K562 (cell line): Measurements from ENCODE around the gene HYAL1. TPM values are rescaled to one million over a fixed set of nuclear protein-coding genes. Genes with fewer than 3 reads are reported as not detected.
A peak's percentile ranks its signal among the peaks of the same experiment; 100 is the strongest.

Experiments
- ARID1B ChIP-seq: fragments of 450-650 bp; IDR thresholded peaks from 2 replicates; pipeline ENCODE4 v1.6.1; 2016; ENCODE audit warnings: antibody characterized with exemption, mild to moderate bottlenecking, inconsistent platforms
- ARID3A ChIP-seq: IDR thresholded peaks from 2 replicates; pipeline ENCODE4 v1.6.1; 2012; ENCODE audit warnings: low read depth, low read length, improper control_type of control experiment, borderline replicate concordance
- ASH1L ChIP-seq: fragments of 450-650 bp; IDR thresholded peaks from 2 replicates; pipeline ENCODE4 v1.6.1; 2018; ENCODE audit warnings: borderline replicate concordance, mild to moderate bottlenecking, low read depth; ENCODE audit not compliant: partially characterized antibody
- ETS2 ChIP-seq: IDR thresholded peaks from 2 replicates; pipeline ENCODE4 v1.6.1; 2016; ENCODE audit warnings: borderline replicate concordance, missing genetic modification characterization, mild to moderate bottlenecking, moderate library complexity, missing compliant biosample characterization; ENCODE audit not compliant: poor library complexity, severe bottlenecking
- KLF16 ChIP-seq: IDR thresholded peaks from 2 replicates; pipeline ENCODE4 v1.6.1; 2016; ENCODE audit warnings: antibody characterized with exemption
- MXI1 ChIP-seq: IDR thresholded peaks from 2 replicates; pipeline ENCODE4 v1.6.1; 2011; ENCODE audit warnings: low read depth, mild to moderate bottlenecking, improper control_type of control experiment, low read length
- POLR3A ChIP-seq: IDR thresholded peaks from 2 replicates; pipeline ENCODE4 v1.6.1; 2011; ENCODE audit warnings: borderline replicate concordance, mild to moderate bottlenecking, moderate library complexity; ENCODE audit not compliant: insufficient read length, insufficient read depth; ENCODE audit errors: extremely low read depth
- PURB ChIP-seq: sonication (generic); formaldehyde crosslinking; IDR thresholded peaks from 2 replicates; pipeline ENCODE4 v1.9.0; 2021; ENCODE audit warnings: low read depth, mild to moderate bottlenecking, missing genetic modification reagents
- SMAD1 ChIP-seq: fragments of 150-350 bp; IDR thresholded peaks from 2 replicates; pipeline ENCODE4 v1.6.1; 2014; ENCODE audit warnings: low read length, low read depth; ENCODE audit not compliant: partially characterized antibody
- TBP ChIP-seq: optimal IDR thresholded peaks from 2 replicates; pipeline ENCODE3; 2011; ENCODE audit warnings: low read depth, low read length, improper control_type of control experiment
- TCF3 ChIP-seq: sonication (generic); formaldehyde crosslinking; IDR thresholded peaks from 2 replicates; pipeline ENCODE4 v1.4.0; 2020; ENCODE audit warnings: mild to moderate bottlenecking, missing genetic modification reagents
- TCFL5 ChIP-seq: fragments of 250-450 bp; sonication (Bioruptor Pico); conservative IDR thresholded peaks from 2 replicates; pipeline ENCODE4 v1.6.1; 2021; ENCODE audit warnings: mild to moderate bottlenecking, moderate library complexity, matching md5 sums
- USF2 ChIP-seq: sonication (generic); formaldehyde crosslinking; IDR thresholded peaks from 2 replicates; pipeline ENCODE4 v1.5.0; 2020; ENCODE audit warnings: missing genetic modification reagents
- ZFP1 ChIP-seq: fragments of 450-650 bp; formaldehyde crosslinking; IDR thresholded peaks from 2 replicates; pipeline ENCODE4 v1.4.0; 2020; ENCODE audit warnings: mild to moderate bottlenecking, mixed read lengths
- ZNF23 ChIP-seq: fragments of 250-450 bp; sonication (Bioruptor Pico); IDR thresholded peaks from 2 replicates; pipeline ENCODE4 v1.4.0; 2020; ENCODE audit warnings: mild to moderate bottlenecking
- ZNF263 ChIP-seq: sonication (generic); formaldehyde crosslinking; IDR thresholded peaks from 2 replicates; pipeline ENCODE4 v1.8.0; 2022; ENCODE audit warnings: mild to moderate bottlenecking, missing genetic modification reagents, borderline replicate concordance
- ZNF696 ChIP-seq: fragments of 250-450 bp; sonication (Bioruptor Pico); conservative IDR thresholded peaks from 2 replicates; pipeline ENCODE4 v1.4.0; 2020; ENCODE audit warnings: mild to moderate bottlenecking, moderate library complexity
- polyA plus RNA-seq, 8 experiments: library from polyadenylated mRNA; depleted of rRNA in 4 of 8; stranded (reverse) in 5 of 8; unstranded in 3 of 8; fragments of >200 nt; fragmentation: Nextera tagmentation in 2 of 8; fragmentation: Illumina TruSeq in 1 of 8; extraction: Ambion mirVana in 2 of 8; extraction: Trizol in 1 of 8; gene quantifications; 2 replicates each; pipeline versions ENCODE4 v1.2.1 to v1.2.3, GENCODE V29; 2011 to 2014; ENCODE audit warnings: inconsistent platforms in 1 of 8, missing spikeins in 1 of 8
- total RNA-seq, 7 experiments: library from RNA; depleted of rRNA in 6 of 7; stranded (reverse); fragments of >200 nt in 6 of 7; fragmentation: Illumina TruSeq in 2 of 7; extraction: Trizol in 2 of 7; gene quantifications; 2 replicates each; pipeline versions ENCODE4 v1.2.1 to v1.2.3, GENCODE V29; 2011 to 2021; ENCODE audit warnings: low replicate concordance in 1 of 7
- TF ChIP-seq, protein P1 (sequence below): sonication (generic); formaldehyde crosslinking; IDR thresholded peaks from 2 replicates; pipeline ENCODE4 v1.8.0; 2023; ENCODE audit warnings: mild to moderate bottlenecking, missing genetic modification reagents
- TF ChIP-seq, protein P2 (sequence below), 2 experiments: fragments of 250-450 bp in 1 of 2; fragments of 450-650 bp in 1 of 2; sonication (Bioruptor Pico) in 1 of 2; IDR thresholded peaks; 2 replicates each; pipeline versions ENCODE4 v1.6.1 to v1.8.0; 2016 to 2021; ENCODE audit warnings: mild to moderate bottlenecking in 2 of 2, moderate library complexity in 2 of 2, missing compliant biosample characterization in 1 of 2, missing genetic modification characterization in 1 of 2
- TF ChIP-seq, protein P3 (sequence below): fragments of 250-450 bp; sonication (Bioruptor Pico); IDR thresholded peaks from 2 replicates; pipeline ENCODE4 v1.8.0; 2022; ENCODE audit warnings: moderate library complexity, mild to moderate bottlenecking, inconsistent platforms

The HYAL1 gene
- total and polyA plus RNA-seq, 9 of the 15 experiments (the other 6 are each of a cell fraction or from before 2014, with no cell fraction given): 1.4 to 8.5 (median 4.7) TPM

- TF ChIP-seq ZFP1 (no peak), POLR3A (no peak), TCFL5 (no peak), TBP (peak; percentile 43), ARID3A (no peak), ZNF263 (CRISPR knock-in tag) (no peak), PURB (CRISPR knock-in tag) (no peak), KLF16 (no peak), ASH1L (no peak), TCF3 (no peak), ZNF23 (CRISPR knock-in tag) (no peak), ARID1B (no peak), ZNF696 (CRISPR knock-in tag) (no peak), USF2 (CRISPR knock-in tag) (no peak), MXI1 (0 out of 2 replicates have a peak, but pooled peaks have one; percentile 31), SMAD1 (no peak), ETS2 (no peak)
- TF ChIP-seq, protein P1, sequence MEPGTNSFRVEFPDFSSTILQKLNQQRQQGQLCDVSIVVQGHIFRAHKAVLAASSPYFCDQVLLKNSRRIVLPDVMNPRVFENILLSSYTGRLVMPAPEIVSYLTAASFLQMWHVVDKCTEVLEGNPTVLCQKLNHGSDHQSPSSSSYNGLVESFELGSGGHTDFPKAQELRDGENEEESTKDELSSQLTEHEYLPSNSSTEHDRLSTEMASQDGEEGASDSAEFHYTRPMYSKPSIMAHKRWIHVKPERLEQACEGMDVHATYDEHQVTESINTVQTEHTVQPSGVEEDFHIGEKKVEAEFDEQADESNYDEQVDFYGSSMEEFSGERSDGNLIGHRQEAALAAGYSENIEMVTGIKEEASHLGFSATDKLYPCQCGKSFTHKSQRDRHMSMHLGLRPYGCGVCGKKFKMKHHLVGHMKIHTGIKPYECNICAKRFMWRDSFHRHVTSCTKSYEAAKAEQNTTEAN (CRISPR knock-in tag): no peak; the same call in 1 of the 2 replicates
- TF ChIP-seq, protein P2, sequence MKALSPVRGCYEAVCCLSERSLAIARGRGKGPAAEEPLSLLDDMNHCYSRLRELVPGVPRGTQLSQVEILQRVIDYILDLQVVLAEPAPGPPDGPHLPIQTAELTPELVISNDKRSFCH (CRISPR knock-in tag; IDR thresholded peaks at IDR 0.05): no peak
- TF ChIP-seq, protein P2 (tag; IDR thresholded peaks at IDR 0.05): no peak
- TF ChIP-seq, protein P3, sequence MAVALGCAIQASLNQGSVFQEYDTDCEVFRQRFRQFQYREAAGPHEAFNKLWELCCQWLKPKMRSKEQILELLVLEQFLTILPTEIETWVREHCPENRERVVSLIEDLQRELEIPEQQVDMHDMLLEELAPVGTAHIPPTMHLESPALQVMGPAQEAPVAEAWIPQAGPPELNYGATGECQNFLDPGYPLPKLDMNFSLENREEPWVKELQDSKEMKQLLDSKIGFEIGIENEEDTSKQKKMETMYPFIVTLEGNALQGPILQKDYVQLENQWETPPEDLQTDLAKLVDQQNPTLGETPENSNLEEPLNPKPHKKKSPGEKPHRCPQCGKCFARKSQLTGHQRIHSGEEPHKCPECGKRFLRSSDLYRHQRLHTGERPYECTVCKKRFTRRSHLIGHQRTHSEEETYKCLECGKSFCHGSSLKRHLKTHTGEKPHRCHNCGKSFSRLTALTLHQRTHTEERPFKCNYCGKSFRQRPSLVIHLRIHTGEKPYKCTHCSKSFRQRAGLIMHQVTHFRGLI (CRISPR knock-in tag): no peak
Observed at GRCh38 chr3:50337175-50337861, 33.9 kb upstream of the HYAL1 start (continued).
